HG03064 (cell line): Measurements from ENCODE around the gene IFITM2.

Experiments used
- ATAC-seq: cut with Tn5 transposase; IDR thresholded peaks from one replicate; pipeline ENCODE4 v1.9.1; 2021; ENCODE audit warnings: low read depth; ENCODE audit not compliant: unreplicated experiment

Gene IFITM2

DNA sequence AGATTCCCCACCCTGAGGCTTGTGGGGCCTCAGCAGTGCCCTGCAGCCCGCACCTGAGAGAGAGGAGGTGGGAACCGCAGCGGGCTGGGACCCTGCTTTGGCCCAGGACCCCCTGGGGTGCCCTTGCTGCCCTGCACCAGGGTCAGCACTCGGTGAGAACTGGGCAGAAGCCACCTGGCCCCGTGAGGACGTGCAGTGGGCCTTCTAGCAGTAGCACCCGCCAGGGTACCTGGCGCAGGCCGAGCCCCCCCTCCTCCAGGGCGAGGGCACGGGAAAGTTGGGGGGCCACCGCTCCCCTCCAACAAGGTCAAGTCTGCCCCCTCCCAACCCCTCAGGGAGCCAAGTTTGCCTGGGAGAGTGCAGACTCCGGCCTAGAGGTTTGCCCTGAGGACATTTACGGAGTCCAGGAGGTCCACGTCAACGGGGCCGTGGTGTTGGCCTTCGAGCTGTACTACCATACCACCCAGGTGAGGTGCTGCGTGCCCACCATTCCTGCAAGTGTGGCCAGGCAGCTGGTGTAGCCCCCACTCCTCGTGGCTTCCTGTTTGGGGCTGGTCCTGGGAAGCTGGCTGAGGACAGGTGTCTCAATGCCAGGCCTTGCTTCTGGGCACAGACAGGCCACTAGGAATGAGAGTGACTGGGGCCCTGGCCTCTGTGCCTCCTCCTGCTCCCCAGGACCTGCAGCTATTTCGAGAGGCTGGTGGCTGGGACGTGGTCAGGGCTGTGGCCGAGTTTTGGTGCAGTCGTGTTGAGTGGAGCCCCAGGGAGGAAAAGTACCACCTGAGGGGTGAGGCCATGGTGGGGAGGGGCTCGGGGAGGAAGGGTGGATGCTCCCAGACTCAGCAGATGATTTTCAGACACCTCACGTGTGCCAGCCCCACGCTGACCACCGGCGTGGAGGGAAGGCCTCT, 15.2 kb upstream of the IFITM2 start:
- no peak for ATAC-seq

DNA sequence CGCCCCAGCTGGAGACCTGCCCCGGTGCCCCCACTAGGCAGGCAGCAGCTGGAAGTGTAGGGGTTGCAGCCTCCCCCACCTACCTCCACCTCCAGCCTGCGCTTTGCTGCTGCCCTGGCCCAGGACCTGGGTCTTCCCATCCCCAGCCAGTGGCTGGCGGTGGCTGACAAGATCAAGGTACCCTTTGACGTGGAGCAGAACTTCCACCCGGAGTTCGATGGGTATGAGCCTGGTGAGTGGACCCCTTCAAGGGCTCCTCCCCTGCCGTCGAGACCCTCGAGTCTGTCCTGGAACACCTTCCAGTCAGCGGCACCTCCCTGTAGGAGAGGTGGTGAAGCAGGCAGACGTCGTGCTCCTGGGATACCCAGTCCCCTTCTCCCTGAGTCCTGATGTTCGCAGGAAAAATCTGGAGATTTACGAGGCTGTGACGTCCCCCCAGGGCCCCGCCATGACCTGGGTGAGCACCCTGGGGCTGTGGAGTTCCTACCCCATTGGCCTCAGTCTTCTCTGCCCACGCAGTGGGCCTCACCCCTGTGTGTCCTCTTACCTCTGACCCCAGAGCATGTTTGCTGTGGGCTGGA, 14.3 kb upstream of the IFITM2 start:
- no peak for ATAC-seq

DNA sequence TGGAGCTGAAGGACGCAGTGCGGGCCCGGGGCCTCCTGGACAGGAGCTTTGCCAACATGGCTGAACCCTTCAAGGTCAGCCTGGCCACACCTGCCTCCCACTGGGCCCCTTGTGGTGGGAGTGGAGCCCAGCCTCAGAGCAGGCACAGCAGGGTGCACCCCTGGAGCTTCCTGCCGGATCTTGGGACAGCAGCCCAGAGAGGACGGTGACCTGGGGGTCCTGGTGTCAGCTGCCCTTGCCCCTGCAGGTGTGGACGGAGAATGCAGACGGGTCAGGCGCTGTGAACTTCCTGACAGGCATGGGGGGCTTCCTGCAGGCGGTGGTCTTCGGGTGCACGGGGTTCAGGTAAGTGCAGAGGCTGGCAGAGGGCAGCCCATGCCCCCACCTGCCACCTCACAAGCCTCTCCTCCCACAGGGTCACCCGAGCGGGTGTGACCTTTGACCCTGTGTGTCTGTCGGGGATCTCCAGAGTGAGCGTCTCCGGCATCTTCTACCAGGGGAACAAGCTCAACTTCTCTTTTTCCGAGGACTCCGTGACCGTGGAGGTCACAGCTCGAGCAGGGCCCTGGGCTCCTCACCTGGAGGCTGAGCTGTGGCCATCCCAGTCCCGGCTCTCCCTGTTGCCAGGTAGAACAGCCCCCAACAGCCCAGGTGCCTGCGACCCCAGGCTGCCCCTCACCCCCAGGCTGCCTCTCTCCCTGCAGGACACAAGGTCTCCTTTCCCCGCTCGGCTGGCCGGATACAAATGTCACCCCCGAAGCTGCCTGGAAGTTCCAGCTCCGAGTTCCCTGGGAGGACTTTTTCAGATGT, 13.6 kb upstream of the IFITM2 start:
- ATAC-seq, result no peak

DNA sequence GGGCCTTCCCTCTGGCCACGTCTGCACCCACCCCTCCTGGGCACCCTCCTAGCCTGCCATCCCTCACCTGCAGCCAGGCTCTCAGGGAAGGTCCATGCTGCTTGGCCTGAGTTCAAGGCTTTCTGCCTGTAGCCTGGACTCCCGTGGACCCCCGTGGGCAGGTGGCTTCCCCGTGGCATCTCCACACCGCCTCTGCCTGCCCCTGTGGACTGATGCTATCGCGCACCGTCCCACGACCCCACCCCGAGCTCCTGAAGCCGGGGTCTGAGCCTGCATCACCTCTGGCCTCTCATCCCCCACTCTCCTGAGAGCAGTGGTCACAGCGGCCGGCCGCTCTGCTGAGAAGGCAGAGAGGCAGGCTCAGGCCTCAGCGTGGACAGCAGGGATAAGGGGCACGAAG, 12.8 kb upstream of the IFITM2 start:
- ATAC-seq, result no peak

DNA sequence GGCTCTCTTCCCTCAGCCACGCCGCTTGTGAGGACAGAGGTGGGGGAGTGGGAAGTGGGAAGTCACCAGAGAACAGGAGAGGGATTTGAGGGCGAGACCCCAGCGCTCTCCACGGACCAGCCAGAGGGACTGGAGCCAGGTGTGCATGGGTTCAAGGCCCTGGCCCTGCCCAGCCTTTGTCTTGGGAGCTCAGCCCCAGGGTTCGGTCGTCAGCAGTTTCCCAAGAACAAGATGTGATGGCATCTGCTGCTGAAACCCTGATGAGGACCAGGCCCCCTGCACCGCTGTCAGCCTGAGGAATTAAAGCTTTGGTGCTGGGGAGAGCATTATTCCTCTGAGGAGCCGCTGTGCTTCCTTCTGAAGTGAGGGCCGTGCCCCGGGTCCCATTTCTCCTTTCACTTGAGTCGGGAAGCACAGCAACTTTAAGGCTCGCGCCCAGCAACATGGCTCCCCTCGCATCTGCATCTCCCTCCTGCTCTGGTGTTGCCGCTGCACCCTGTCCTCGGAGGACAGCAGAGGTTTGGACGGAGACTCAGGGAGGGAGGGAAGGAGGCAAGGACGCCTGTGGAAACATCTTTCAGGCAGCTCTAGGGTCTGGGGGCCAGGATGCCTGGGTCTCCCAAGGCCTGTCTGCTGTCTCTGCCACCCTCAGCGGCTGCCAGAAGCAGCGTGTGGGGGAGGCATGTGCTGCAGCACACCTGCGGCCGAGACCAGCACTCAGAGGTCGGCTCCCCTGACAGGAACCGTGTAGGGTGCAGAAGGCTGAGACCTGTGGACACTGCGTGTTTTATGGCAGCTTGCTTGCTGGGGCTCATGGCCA, 12.1 kb upstream of the IFITM2 start:
- ATAC-seq, result no peak

DNA sequence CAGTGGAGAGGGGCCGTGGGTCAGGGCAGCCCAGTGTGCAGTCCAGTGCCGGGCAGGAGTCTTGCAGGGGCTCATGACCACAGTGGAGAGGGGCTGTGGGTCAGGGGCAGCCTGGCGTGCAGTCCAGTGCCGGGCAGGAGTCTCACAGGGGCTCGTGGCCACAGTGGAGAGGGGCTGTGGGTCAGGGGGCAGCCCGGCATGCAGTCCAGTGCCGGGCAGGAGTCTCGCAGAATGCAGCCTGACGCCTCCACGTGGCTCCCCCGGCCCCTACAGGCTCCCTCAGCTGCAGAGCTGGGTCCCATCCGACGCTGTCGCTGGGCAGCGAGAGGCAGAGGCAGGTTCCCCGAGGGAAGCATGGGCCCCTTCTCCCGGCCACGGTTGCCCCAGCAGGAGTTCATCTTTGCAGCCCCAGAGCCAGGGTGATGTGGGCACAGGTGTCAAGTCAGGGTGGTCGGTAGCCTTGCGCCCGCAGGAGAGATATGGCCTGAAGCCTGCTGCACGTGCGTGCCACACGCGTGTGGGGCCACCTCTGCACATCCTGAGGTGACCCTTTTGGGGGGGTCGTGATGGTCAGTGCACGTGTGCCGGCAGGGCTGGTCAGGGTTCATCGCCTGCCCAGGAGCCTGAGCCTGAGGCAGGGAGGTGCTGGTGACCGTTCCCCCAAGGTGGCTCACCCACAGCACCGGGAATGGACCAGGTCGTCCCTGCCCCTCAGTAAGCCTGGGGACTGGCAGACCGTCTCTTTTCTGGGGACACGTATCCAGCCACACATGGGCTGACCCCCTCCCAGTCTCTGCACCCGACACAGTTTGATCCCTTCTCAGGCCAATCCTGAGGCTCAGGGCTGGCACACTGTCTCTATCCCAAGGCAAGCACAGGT, 11.2 kb upstream of the IFITM2 start:
- ATAC-seq, result no peak

DNA sequence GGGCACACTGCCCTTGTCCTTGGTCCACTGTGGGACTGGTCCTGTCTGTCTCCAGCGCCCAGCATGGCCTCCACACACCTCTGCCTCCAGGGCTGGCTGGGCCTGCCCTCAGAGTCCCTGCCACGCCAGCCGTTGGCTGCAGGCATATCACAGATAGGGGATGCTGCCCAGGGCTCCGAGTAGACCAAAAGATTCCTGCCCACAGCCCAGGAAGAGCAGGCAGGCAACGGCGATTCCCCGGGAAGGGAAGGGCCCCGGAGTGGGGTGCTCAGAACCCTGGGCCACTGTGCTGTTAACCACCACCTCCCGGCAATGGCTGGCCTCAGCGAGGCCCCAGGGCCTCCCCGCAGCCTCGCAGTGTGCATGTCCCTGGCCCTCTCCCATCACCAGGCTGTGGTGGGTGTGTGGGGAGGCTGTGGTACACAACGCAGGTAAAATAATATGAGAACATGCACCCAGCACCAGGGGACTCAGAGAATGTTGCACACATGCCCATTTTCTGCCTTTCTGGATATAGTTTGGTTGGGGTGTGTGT, 10.5 kb upstream of the IFITM2 start:
- no peak for ATAC-seq

DNA sequence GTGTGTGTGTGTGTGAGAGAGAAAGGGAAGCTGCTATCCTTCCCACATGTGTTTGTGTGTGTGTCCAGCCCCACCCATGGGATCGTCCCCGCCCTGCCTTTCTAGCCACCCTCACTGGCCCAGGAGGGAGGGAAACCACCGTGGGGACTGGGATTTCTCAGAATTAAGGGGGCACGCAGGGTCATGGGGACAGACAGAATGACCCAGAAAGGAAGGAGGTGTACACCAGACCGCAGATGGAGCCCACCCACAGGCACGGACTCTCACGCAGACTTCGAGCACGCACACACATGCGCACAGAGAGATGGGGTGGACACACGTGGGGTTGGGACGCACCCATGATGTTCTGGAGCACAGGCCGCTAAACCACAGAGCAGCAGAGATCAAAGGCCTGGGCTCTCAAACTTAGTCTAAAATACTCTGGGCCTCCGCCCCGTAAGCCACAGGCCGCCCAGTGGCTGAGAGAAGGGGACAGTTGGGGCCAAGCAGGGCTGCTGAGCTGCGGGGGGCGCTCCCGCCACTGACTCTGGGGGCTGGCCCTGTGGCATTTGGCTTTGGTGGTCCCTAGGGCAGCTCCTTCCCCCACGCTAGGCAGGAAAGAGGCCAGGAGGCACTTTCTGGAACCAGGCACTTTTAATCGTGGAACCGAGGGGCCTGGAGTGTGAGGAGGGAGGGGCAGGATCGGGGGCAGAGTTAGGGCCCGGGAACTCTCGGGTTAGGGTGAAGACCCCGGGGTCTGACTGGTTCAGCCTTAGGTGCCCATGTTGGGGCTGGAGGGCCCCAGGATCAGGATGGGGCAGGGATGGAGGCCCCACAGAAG, 9.8 kb upstream of the IFITM2 start:
- no peak for ATAC-seq

DNA sequence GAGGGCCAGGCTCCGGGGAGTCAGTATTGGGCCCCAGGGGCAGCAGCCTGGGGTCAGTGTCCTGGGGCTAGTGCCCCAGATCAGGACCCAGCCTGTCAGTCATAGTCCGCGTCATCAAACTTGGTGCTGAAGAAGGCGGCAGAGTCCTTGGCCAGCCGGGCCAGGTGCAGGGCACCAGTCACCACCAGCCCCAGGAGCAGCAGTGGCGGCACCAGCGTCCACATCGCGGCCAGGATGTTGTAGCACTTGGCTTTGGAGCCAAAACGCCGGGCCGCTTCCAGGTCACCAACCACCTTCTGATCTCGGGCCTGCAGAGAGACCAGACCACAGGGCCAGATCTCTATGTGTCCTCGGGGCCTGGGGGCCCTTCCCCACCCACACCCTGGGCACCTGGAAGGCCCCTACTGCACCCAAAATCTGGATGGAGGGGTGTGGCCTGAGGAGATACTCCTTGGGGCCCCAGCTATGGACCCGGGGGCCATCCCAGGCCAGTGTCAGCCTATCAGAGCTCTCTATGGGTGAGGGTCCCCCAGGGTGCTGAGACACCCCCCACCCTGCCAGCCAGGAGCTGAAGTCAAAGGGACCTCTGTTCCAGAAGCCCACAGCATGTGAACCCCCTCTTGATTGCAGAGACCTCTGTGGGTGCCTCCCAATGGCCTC, 9.1 kb upstream of the IFITM2 start:
- no peak for ATAC-seq

DNA sequence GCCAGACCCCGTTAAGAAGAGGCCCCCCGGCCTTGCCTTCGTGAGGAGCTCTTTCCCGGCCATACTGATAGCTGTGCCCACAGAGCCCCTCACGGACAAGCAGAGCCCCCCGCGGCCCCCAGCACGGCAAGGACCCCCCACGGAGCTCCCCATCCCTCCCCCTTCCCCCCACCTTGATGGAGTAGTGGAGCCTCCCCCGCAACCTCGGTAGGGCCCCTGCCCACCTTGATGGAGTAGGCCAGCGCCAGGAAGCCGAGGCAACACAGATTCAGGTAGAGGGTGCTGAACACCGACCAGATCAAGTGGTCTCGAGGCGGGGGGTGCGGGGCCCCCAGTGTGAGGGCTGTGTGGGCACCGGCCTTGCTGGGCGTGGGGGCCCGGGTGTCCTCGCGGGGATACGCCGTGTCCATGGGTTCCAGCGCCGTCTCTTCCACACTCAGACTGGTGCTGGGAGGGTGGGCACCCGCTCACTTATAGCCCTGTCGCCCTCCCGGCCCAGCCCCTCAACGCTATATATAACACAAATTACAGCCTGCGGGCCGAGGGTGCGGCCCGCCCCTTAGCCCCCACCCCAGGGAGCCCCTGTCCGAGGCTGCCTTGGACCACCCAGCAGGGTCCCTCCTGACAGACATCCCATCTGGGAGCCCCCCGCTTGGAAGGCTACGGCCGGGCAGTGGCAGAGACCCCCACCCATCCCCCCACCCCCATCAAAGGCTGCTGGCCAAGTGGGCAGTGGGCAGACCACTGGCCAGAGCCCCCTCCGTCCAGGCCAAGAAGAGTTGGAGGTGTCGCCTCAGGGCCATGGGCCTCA, 8.3 kb upstream of the IFITM2 start, which contains the start of gene IFITM5:
IFITM5 (minus strand) TSS at position 446 of the 811 bp plus-strand sequence; CDS start at position 410, 36 bp downstream.
- no peak for ATAC-seq

DNA sequence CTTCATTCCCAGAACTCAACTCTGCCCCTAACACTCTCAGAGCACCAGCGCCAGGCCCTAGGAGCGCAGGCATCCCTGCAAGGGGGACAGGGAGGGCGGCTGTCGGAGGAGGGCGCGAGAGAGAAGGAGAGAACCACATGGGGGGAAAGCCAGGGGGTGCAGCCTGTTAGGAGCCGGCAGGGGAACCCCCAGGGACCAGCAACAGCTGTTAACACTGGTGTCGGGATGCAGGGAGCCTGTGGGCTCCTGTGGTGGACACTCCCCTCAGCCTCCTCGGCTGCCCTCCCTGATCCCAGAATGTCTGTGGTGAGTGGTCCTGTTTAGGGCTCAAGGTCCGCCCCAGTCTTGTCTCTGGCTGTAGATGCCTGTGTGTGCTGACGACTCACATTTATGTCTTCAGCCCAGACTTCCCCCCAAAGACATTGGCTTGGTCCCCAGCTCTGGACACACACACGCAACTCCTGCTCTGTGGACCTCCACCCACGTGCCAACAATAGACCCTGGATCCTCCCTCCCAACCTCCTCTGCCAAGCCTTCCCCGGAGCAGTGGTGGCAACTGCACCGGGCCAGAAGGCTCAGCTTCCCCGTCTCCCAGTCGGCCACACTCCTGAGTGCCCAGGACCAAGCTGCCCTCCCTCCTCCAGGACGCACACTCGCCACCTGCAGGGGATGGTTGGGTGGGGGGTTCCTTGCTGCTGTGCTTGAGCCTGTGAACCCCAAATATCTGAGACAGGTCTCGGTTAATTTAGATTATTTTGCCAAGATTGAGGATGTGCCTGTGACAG, 7.5 kb upstream of the IFITM2 start:
- no peak for ATAC-seq

DNA sequence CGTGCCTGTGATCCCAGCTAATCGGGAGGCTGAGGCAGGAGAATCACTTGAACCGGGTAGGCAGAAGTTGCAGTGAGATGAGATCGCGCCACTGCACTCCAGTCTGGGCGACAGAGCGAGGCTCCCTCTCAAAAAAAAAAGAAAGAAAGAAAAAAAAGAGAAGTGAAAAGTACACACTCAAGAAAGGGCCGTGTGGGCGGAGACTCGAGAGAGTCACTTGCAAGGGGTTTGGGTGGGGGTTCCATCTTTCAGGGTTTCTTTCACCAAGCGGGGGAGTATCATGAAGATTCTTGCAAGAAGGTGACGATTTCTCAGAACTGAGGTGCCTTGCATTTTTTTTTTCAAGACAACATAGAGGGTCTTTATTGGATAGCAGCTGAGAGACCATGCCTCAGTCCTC, 4.3 kb upstream of the IFITM2 start:
- no peak for ATAC-seq

DNA sequence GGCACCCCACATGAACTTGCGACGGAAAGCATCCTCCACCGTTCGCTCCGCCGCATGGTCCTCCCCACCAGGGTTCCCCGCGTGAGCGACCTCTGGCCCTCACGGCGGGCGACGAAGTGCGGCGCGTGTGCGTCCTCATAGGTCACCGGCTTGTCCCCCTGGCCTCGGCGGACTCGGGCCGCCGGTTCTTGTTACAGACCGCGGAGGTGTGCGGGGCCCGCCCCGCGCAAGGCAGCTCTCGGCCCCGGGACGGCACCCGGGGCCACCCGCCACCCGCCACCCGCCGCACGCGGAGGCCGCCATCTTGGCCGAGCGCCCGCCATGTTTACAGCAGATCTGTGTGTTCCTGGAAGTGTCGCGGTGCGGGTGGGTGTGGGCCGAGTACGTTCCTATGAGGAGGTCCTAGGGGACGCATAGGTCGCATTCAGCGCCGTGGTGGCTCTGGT, 3.5 kb upstream of the IFITM2 start:
- ATAC-seq, result no peak

DNA sequence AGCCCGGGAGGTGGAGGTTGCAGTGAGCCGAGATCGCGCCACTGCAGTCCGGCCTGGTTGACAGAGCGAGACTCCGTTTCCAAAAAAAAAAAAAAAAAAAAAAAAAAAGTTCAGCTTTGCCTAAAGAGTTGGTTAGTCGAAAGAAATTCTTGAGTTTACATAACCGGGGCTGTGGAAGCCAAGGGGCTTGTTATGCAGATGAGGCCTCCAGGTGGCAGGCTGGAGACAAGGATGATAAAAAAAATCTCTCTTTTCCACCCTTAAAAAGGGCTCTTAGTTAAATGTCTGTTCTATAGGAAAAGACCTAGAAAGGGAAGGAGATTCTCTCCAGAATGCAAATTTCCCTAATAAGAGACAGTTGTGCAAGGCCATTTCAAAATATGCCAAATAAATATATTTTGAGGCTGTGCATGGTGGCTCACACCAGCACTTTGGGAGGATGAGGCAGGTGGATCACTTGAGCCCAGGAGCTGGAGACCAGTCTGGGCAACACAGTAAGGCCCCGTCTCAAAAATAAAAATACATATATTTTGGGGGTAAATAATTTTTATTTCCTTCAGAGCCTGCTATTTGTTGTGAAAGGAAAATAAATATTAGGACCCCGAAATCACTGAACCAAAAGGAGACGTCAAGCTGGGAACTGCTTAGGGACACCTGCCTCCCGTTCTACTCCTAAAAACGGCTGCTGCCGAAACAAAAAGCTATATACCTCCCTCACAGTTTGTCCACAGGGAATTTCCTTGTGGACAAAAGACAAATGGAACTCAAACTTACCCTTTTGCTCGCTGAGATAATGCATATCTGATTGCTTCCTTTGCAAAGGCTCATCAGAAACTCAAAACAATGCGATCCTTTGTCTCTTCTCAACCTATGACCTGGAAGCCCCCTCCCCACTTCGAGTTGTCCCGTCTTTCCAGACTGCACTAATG, 2.4 kb upstream of the IFITM2 start:
- no peak for ATAC-seq

DNA sequence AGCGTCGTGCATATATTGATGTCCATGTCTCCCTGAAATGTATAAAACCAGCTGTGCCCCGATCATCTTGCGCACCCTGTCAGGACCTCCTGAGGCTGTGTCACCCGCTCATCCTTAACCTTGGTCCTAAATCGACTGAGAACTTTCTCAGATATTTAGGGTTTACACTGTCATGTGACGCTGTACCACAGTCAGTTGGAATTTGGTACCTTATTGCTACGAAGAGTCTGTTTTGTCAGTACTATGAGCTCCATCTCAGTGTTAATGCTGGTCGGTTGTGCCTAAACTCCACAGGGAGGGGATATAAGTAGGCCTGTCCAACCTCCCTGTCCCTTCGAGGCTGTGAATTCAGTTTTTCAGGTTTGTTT, 1.8 kb upstream of the IFITM2 start:
- no peak for ATAC-seq
